Femur (tissue), 1 donor: ENCODE data around the gene MAST2.
"Not testable (repeated sequence)": the region's sequence is repeated elsewhere in the genome, so short reads cannot be mapped to it uniquely, and the experiment has no call there.

ENCODE experiments used
- DNase-seq: peaks from one replicate; pipeline ENCODE4 v3.0.0-alpha.2; 2017

Gene MAST2

DNA sequence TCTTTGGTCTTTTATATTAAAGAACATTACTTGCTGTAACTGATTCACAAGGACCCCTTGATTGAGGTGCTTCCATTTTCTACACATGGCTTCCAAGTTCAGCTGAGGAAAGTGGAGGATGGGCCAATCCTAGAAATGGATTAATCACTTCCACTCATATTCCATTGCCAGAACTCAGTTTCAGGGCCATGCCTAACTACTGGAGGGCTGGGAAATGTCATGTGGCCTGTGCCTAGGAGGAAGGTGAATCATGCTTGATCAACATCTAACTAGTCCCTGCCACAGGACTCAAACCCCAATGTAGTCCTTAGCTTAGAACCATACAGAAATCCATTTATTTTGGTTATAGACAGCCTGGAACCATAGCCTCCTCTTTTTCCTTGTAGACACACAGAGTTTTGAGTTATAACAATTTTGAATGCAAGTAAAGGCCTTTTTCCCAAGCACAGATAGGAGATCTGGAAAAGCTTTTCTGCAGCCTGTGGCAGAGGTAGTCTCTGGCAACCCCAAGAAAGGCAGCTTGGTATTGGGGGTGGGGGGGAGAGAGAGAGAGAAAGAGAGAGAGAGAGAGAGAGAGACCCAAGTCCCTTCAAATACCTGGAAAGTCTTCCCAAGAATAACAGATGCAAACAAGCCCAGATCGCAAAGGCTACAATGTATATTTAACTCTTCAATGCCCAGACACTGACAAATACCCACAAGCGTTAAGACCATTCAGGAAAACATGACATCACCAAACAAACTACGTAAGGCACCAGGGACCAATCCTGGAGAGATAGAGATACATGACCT is 12.5 kb downstream of the MAST2 start:
- DNase-seq = no peak

GRCh38 chr1:45820173-45820572 is 16.8 kb downstream of the MAST2 start:
- no peak for DNase-seq

- DNase-seq = no peak
Measured at GRCh38 chr1:45820788-45821187, 17.4 kb downstream of the MAST2 start.

DNA sequence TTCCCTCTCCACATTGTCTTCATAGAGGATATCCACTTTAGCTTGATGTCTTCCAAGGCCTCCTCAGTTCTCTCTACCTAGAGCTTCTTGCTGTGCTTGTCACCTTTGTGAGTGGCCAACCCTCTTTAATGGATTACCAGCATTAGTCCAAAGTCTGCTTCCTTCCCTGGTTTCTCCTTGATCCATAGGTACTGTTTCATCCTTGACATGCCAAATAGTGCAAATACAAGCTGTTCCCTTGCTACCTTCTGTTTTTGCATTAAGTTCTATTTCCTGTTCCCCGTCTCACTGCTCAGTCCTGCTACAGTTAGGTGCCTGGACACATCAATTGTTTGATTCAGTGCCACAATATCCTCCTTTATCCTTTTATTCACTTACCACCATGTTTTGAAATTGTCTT is 19.2 kb downstream of the MAST2 start:
- no peak for DNase-seq

GRCh38 chr1:45824607-45825006 is 21.2 kb downstream of the MAST2 start:
- no peak for DNase-seq

DNA sequence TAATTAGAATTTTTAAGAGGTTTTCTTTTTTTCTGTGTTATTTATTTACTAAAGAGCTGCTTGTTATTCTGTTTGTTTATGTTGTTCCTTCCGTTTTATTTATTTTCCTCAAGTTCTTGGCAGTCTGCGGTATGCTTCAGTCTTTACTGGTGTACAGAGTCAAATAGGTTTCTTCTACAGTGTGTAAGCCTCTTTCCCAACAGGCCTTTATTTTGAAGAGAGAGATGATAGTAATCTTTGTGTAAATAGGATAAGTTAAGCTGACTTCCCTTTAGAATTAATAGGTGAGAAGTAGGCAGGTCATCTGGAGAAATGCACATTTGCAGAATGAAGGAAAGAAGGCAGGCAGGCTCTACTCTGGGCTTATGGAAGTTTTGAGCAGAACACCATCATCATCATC is 23.8 kb downstream of the MAST2 start:
- no peak for DNase-seq

DNA sequence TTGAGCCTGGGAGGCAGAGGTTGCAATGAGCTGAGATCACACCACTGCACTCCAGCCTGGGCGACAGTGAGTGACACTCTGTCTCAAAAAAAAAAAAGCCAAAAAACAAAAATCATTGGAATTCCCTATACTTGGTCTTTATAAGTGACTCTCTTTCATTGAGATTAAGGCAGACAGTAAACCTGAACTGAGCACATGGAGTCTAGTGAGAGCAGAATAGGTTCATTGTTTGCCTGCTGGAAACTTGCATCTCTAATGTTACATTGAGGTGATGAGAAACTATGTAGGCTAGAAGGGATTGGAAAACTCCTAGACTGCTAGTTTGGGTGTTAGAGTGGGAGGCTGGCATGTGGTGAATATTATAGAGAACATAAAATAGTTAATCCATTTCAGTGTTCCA is 25.4 kb downstream of the MAST2 start:
- DNase-seq = no peak

GRCh38 chr1:45833361-45833760 is 29.9 kb downstream of the MAST2 start:
- no peak for DNase-seq

- no peak for DNase-seq
Measured at GRCh38 chr1:45834689-45835088, 31.3 kb downstream of the MAST2 start.

- DNase-seq = no peak
Measured at GRCh38 chr1:45836451-45836850, 33.0 kb downstream of the MAST2 start.

DNA sequence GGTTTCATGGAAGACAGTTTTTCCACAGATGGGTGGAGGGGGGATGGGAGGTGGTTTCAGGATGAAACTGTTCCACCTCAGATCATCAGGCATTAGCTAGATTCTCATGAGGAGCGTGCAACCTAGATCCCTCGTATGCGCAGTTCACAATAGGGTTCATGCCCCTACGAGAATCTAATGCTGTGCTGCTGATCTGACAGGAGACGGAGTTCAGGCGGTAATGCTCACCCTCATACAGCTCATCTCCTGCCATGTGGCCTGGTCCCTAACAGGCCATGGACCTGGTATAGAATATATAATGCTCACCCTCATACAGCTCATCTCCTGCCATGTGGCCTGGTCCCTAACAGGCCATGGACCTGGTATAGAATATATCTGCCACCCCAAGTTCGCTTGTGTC is 33.4 kb downstream of the MAST2 start:
- DNase-seq = not testable (repeated sequence)

DNA sequence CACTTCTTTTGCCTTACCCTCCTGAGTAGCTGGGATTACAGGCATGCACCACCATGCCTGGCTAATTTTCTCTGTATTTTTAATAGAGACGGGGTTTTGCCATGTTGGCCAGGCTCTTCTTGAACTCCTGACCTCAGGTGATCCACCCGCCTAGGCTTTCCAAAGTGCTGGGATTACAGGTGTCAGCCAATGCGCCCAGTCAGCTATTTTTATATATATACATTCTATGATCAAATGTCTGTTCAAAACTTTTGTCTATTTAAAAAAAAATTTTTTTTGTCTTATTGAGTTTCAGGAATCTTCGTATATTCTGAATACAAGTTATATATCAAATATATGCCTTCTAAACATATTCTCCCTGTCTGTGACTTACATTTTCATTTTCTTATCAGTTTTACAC is 34.9 kb downstream of the MAST2 start:
- not testable (repeated sequence) for DNase-seq

GRCh38 chr1:45840704-45841103 is 37.3 kb downstream of the MAST2 start:
- no peak for DNase-seq

DNA sequence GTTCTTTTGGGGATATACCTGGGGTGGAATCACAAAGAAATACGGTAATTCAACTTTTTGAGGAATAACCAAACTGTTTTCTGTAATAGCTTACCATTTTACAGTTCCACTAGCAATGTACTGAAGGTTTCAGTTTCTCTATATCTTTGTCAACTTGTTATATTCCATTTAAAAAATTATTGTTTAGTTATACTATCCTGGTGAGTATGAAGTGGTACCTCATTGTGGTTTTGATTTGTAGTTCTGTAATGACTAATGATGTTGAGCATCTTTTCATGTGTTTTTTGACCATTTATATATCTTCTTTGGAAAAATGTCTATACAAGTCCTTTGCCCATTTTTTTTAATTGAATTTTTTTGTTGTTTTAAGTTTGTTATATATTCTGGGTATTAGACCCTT is 39.4 kb downstream of the MAST2 start:
- no peak for DNase-seq

GRCh38 chr1:45843474-45843905 is 40.1 kb downstream of the MAST2 start:
- no peak for DNase-seq

- DNase-seq = not testable (repeated sequence)
Measured at GRCh38 chr1:45844000-45844399, 40.6 kb downstream of the MAST2 start.

GRCh38 chr1:45846931-45847330 is 43.5 kb downstream of the MAST2 start:
- DNase-seq = no peak

- DNase-seq = no peak
Measured at GRCh38 chr1:45848097-45848496, 44.7 kb downstream of the MAST2 start.

DNA sequence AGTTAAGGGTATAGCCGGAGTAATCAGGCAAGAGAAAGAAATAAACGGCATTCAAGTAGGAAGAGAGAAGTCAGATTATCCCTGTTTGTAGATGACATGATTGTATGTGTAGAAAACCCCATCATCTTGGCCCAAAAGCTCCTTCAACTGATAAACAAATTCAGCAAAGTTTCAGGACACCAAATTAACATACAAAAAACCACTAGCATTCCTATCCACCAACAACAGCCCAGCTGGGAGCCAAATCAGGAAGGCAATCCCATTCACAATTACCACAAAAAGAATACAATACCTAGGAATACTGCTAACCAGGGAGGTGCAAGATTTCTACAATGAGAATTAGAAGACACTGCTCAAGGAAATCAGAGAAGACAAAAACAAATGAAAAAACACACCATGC is 45.3 kb downstream of the MAST2 start:
- DNase-seq = no peak

GRCh38 chr1:45850017-45850416 is 46.6 kb downstream of the MAST2 start:
- DNase-seq = no peak

DNA sequence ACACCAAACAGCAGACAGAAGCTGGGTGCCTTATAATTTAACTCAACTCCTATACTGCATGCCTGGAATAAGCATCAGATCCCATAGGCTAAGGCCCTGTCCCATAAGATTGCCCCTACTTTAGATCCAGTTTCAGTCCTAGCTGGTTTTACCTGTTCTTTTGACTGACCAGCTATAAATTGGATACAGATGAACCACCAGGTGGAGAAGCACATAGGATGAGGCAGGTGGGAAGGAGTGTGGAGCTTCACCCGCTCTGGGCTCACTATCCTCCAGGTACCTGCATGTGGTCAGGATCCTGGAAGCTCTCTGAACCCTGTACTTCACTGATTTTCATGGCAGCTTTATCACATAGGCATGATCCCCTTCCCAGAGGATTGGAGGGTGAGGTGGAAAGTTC is 51.3 kb downstream of the MAST2 start:
- no peak for DNase-seq

GRCh38 chr1:45857101-45857700 is 53.8 kb downstream of the MAST2 start:
- DNase-seq = no peak

DNA sequence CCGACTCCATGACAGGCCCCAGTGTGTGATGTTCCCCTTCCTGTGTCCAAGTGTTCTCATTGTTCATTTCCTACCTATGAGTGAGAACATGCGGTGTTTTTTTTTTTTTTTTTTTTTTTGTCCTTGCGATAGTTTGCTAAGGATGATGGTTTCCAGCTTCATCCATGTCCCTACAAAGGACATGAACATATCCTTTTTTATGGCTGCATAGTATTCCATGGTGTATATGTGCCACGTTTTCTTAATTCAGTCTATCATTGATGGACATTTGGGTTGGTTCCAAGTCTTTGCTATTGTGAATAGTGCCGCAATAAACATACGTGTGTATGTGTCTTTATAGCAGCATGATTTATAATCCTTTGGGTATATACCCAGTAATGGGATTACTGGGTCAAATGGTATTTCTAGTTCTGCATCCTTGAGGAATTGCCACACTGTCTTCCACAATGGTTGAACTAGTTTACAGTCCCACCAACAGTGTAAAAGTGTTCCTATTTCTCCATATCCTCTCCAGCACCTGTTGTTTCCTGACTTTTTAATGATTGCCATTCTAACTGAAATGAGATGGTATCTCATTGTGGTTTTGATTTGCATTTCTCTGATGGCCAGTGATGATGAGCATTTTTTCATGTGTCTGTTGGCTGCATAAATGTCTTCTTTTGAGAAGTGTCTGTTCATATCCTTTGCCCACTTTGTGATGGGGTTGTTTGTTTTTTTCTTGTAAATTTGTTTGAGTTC is 54.5 kb downstream of the MAST2 start:
- not testable (repeated sequence) for DNase-seq

DNA sequence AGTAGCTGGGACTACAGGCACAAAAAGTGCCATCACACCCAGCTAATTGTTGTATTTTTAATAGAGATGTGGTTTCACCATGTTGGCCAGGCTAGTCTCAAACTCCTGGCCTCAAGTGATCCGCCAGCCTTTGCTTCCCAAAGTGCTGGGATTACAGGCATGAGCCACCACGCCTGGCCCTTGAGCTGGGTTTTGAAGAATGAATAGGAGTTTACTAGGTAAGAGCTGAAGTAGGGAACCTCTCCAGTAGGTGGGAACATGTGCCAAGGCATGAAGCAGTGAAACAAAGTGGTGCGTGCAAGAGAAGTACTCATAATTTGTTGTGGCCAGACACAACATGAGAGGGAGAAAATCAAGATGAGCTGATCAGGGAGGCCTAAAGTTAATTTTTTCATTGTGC is 55.8 kb downstream of the MAST2 start:
- DNase-seq = no peak
